C4-2B (cell line): ENCODE results near the gene PKN3.

ENCODE experiments used
- H3K27ac ChIP-seq: fragments of 450-650 bp; 2 replicates; pipeline ENCODE4 v1.5.1; 2017
- ZFX ChIP-seq: fragments of 450-650 bp; IDR thresholded peaks from 2 replicates; pipeline ENCODE4 v1.6.1; 2017
- TF ChIP-seq, protein P1 (sequence below): fragments of 450-650 bp; conservative IDR thresholded peaks from 2 replicates; pipeline ENCODE4 v1.5.1; 2017; ENCODE audit warnings: mild to moderate bottlenecking

Gene PKN3

GRCh38 chr9:128707446-128707845 is 5.1 kb downstream of the PKN3 start:
- TF ChIP-seq, protein P1, sequence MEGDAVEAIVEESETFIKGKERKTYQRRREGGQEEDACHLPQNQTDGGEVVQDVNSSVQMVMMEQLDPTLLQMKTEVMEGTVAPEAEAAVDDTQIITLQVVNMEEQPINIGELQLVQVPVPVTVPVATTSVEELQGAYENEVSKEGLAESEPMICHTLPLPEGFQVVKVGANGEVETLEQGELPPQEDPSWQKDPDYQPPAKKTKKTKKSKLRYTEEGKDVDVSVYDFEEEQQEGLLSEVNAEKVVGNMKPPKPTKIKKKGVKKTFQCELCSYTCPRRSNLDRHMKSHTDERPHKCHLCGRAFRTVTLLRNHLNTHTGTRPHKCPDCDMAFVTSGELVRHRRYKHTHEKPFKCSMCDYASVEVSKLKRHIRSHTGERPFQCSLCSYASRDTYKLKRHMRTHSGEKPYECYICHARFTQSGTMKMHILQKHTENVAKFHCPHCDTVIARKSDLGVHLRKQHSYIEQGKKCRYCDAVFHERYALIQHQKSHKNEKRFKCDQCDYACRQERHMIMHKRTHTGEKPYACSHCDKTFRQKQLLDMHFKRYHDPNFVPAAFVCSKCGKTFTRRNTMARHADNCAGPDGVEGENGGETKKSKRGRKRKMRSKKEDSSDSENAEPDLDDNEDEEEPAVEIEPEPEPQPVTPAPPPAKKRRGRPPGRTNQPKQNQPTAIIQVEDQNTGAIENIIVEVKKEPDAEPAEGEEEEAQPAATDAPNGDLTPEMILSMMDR, result no peak
- no peak for TF ChIP-seq ZFX
- no peak overlapping the region for H3K27ac ChIP-seq

- no peak for TF ChIP-seq ZFX
- TF ChIP-seq, protein P1, result no peak
These were observed 10.4 kb downstream of the PKN3 start for GRCh38 chr9:128712451-128713410.

GRCh38 chr9:128713411-128713780 is 11.1 kb downstream of the PKN3 start:
- H3K27ac ChIP-seq, result no peak overlapping the region
- TF ChIP-seq ZFX, result no peak
- TF ChIP-seq, protein P1, result no peak

More at GRCh38 chr9:128712451-128713410, 10.4 kb downstream of the PKN3 start:
- H3K27ac ChIP-seq, result no peak overlapping the region

DNA sequence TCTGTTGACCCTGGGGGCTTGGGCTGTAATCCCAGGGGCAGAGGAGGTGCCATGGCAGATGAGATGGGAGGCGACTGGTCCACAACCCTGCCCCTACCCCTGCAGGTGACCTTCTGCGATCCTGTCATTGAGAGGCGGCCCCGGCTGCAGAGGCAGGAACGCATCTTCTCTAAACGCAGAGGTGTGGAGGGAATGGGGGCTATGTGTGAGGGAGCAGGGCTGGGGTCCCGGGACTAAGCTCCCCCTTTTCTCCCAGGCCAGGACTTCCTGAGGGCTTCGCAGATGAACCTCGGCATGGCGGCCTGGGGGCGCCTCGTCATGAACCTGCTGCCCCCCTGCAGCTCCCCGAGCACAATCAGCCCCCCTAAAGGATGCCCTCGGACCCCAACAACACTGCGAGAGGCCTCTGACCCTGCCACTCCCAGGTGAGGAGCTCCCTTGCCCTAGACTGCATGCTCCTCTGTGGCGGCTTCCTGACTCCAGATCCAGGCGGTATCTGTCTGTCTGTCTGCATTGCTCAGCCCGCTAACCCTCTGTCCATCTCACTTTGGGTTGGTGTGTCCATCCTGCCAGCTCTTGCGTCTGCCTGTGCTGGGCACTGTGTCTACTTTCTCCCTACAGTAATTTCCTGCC is 11.8 kb downstream of the PKN3 start:
- TF ChIP-seq, protein P1, result no peak
- TF ChIP-seq ZFX, result no peak
- H3K27ac ChIP-seq, result no peak overlapping the region

- H3K27ac ChIP-seq, result no peak overlapping the region
- TF ChIP-seq, protein P1, result no peak
- no peak for TF ChIP-seq ZFX
These were observed 12.5 kb downstream of the PKN3 start for GRCh38 chr9:128714586-128715435.

GRCh38 chr9:128715436-128715750 is 13.1 kb downstream of the PKN3 start:
- no peak for TF ChIP-seq ZFX
- TF ChIP-seq, protein P1, result no peak
- no peak overlapping the region for H3K27ac ChIP-seq
